ENCODE data around the gene TRAPPC10. TPM values are rescaled to one million over a fixed set of nuclear protein-coding genes. Genes with fewer than 3 reads are reported as not detected.
A peak's percentile ranks its signal among the peaks of the same experiment; 100 is the strongest.
"Not testable (repeated sequence)": the region's sequence is repeated elsewhere in the genome, so short reads cannot be mapped to it uniquely, and the experiment has no call there.

The TRAPPC10 gene
- total RNA-seq, 2 donors from 2014 or later, result 14.4 to 38.9 TPM

DNA sequence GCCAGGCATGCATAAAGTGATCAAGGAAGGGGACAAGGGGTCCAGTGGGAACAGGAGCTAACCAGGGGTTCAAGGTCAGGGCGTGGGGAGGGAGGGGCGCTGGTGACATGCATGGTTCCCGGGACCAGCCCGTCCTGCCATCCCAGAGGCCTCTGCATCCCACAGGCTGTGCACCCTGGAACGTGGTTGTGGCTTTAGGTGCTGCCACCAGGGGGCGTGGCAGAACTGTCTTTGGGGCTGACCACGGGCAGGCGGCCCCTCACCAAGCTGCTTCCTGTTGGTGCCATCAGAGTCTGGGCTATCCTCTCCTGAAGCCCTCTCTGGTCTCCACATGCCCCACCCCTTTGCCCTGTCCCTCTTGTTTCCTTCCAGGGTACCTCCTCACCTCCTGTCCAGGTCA, 135.0 kb downstream of the TRAPPC10 start:
- intact Hi-C loops (cut with DNase I), result not testable (repeated sequence)
- no CpG with 5 or more reads among the region's 8 CpGs for WGBS

DNA sequence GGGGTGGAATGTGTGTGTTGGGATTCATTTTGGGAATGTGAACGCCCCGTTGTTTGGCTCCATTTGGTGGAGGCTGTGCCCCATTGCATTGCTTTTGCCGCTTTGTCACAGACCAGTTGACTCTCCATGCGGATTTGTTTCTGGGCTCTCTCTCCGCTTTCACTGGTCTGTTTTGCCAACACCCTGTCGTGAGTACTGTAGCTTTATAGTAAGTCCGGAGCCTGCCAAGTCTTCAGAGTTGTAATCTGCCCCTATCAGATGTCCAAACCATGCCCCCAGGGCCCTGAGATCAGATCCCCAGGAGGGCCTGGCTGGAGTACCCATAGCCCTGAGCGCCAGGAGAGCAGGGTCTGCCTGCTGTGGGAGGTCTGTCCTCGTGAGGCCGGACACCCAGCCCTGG, 138.1 kb downstream of the TRAPPC10 start:
- DNase-seq (ENCODE audit: low spot score); H3K4me3 ChIP-seq; intact Hi-C loops (cut with DNase I); H3K9me3 ChIP-seq; H3K4me1 ChIP-seq (replicated peaks); H3K27me3 ChIP-seq (replicated peaks; ENCODE audit: insufficient read depth); H3K36me3 ChIP-seq; H3K27ac ChIP-seq: not testable (repeated sequence)
- WGBS, result no CpG with 5 or more reads among the region's 10 CpGs

More for the DNA sequence above, 135.0 kb downstream of the TRAPPC10 start:
- H3K27me3 ChIP-seq (replicated peaks; ENCODE audit: insufficient read depth); H3K27ac ChIP-seq; H3K4me3 ChIP-seq; H3K36me3 ChIP-seq; H3K4me1 ChIP-seq (replicated peaks); H3K9me3 ChIP-seq; DNase-seq (ENCODE audit: low spot score): not testable (repeated sequence)

- H3K27ac ChIP-seq; H3K36me3 ChIP-seq; H3K4me1 ChIP-seq (replicated peaks); H3K9me3 ChIP-seq; H3K27me3 ChIP-seq (replicated peaks; ENCODE audit: insufficient read depth); DNase-seq (ENCODE audit: low spot score); intact Hi-C loops (cut with DNase I); H3K4me3 ChIP-seq: not testable (repeated sequence)
- no CpG with 5 or more reads among the region's 21 CpGs for WGBS
These were observed 141.2 kb downstream of the TRAPPC10 start for GRCh38 chr21:44153214-44153888.

GRCh38 chr21:44153889-44154228, 141.8 kb downstream of the TRAPPC10 start:
- DNase-seq (ENCODE audit: low spot score), result peak; percentile 0
- H3K27ac ChIP-seq; intact Hi-C loops (cut with DNase I); H3K9me3 ChIP-seq; H3K27me3 ChIP-seq (replicated peaks; ENCODE audit: insufficient read depth); H3K4me3 ChIP-seq; H3K36me3 ChIP-seq; H3K4me1 ChIP-seq (replicated peaks): not testable (repeated sequence)
- no CpG with 5 or more reads among the region's 17 CpGs for WGBS

- H3K4me3 ChIP-seq; H3K9me3 ChIP-seq; H3K27me3 ChIP-seq (replicated peaks; ENCODE audit: insufficient read depth); H3K4me1 ChIP-seq (replicated peaks); intact Hi-C loops (cut with DNase I); DNase-seq (ENCODE audit: low spot score); H3K36me3 ChIP-seq; H3K27ac ChIP-seq: not testable (repeated sequence)
- WGBS, result no CpG with 5 or more reads among the region's 20 CpGs
These were observed 142.7 kb downstream of the TRAPPC10 start for GRCh38 chr21:44154816-44155230.

DNA sequence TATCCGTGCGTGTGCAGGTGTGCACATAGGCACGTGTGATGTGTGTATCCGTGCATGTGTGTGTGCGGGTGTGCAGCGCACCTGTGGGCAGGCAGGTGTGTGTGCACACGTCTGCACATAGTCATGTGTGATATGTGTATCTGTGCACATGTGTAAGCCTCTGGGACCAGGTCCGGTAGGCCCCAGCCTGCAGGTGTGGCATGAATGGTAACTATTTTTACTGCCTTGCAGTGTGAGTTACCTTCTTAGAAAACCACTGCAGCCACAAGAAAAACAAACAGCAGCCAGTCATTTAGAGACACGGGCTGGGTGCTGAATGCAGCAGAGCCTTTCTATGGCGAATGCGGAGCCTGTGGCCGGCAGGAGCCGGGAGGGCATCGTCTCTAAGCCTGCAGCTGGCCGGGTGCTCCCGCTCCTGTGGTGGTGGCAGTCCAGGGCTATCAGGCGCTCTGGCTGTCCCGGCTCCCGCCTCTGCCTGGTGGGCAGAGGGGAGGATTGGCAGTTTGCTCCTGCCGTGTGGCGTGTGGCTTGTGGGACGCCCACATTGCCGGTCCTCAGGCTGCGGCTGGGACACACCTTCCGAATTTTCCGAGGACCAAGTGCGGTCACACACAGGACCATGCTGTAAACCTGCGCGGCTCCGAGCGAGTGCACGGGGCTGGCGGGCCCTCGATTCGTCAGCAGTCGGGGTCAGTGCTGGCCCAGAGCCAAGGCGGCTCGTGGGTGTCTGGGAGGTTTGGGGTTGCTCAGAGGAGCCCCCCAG, 143.3 kb downstream of the TRAPPC10 start:
- H3K9me3 ChIP-seq; intact Hi-C loops (cut with DNase I); H3K36me3 ChIP-seq; H3K4me1 ChIP-seq (replicated peaks); H3K27me3 ChIP-seq (replicated peaks; ENCODE audit: insufficient read depth); DNase-seq (ENCODE audit: low spot score); H3K4me3 ChIP-seq; H3K27ac ChIP-seq: not testable (repeated sequence)
- no CpG with 5 or more reads among the region's 38 CpGs for WGBS

- H3K4me3 ChIP-seq; DNase-seq (ENCODE audit: low spot score); H3K9me3 ChIP-seq; intact Hi-C loops (cut with DNase I); H3K36me3 ChIP-seq; H3K4me1 ChIP-seq (replicated peaks); H3K27ac ChIP-seq; H3K27me3 ChIP-seq (replicated peaks; ENCODE audit: insufficient read depth): not testable (repeated sequence)
- WGBS, result no CpG with 5 or more reads among the region's 8 CpGs
These were observed 143.9 kb downstream of the TRAPPC10 start for GRCh38 chr21:44155994-44156380.

Small RNA genes within 50 kb of the gene (small RNA-seq; reads per million reads assigned to genes)
- gene RNU6-1150P, result 0 reads per million in 2 donors

Other genes starting within 250 kb of the TRAPPC10 start
- gene CSTB, start 236.0 kb upstream of the TRAPPC10 start, total RNA-seq, result 10 to 100 TPM; 13.3 to 34.7 TPM
- 10 to 100 TPM; 29.4 to 37.5 TPM for gene RRP1, start 222.7 kb upstream of the TRAPPC10 start, total RNA-seq
- 10 to 100 TPM; 31.3 to 53.5 TPM for gene AGPAT3, start 147.1 kb upstream of the TRAPPC10 start, total RNA-seq
- gene PWP2, start 95.1 kb downstream of the TRAPPC10 start, total RNA-seq, result 10 to 100 TPM; 10.7 to 14.9 TPM
- 10 to 100 TPM in 1 of 2 donors, 1 to 10 TPM in 1; 4.7 to 45.7 TPM for gene GATD3, start 121.4 kb downstream of the TRAPPC10 start, total RNA-seq
- gene ICOSLG, start 228.6 kb downstream of the TRAPPC10 start, total RNA-seq, result 1 to 10 TPM; 3.4 to 3.7 TPM
- not detected for gene DNMT3L, start 249.6 kb downstream of the TRAPPC10 start, total RNA-seq